ENCODE data around the gene GMDS. TPM values are rescaled to one million over a fixed set of nuclear protein-coding genes. Genes with fewer than 3 reads are reported as not detected.

GMDS gene
- total RNA-seq, 2 experiments from 2014 or later = 29.2 to 34.3 TPM

DNA sequence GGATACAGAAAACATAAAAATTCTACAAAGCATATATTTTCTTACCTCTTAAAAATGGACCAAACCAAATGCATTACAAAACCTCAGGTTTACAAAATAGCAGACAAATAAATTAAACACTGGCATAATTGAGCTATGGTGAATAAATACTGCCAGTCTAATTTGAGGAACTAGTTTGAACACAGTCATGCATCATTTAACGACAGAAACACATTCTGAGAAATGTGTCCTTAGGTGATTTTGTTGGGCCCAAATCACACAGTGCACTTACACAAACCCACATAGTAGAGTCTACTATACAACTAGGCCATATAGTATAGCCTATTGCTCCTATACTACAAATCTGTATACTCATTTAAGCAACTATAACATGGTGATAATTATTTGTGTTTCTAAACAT lies 420.1 kb downstream of the GMDS start:
- no peak overlapping the region for H3K4me3 Mint-ChIP-seq
- DNase-seq (no peak), ATAC-seq (ENCODE audit: low read depth) (no peak)
- H3K27me3 Mint-ChIP-seq = no peaks in the 10 kb centered on the region
- peaks cover 18% of the 10 kb centered on the region for H3K36me3 Mint-ChIP-seq
- H3K27ac Mint-ChIP-seq = no peak overlapping the region
- POLR2A ChIA-PET = no interaction called here
- H3K9me3 Mint-ChIP-seq = peaks cover 10% of the 10 kb centered on the region
- H3K4me1 Mint-ChIP-seq = no peaks in the 10 kb centered on the region

DNA sequence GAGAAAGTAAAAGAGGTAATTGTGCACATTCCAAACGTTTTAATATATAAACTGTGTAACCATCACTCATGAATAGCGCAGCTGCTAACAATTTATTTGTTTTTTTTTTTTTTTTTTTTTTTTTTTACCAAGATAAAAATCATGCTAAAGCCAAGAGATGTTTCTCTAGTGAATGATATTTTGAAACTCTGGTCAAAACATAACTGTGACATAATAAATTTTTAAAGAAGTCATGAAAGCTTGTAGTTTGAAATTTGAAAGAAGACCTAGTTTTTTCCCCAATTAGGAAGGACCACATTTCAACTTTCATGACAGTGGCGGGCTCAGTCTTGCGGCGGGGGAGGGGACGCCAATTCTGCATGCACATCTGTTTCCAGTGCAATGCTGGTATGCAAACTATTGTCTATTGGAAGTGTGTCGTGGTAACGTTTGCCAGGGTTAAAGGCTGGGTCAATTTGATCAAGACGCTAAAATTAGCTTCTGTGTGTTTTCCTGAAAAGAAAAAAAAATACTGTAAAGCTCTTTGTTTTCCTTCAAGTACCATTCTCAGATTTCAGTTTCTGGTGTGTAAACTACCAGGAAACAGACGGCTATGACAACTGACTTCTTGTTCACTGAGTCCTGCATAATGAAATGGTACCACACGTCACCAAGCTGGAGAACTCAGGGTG lies 423.8 kb downstream of the GMDS start:
- ATAC-seq (ENCODE audit: low read depth) (no peak), DNase-seq (no peak)
- Mint-ChIP-seq H3K36me3 (peaks cover under 1% of the 10 kb centered on the region), H3K4me3 (no peak overlapping the region), H3K27me3 (no peaks in the 10 kb centered on the region), H3K9me3 (no peaks in the 10 kb centered on the region), H3K4me1 (no peaks in the 10 kb centered on the region), H3K27ac (no peak overlapping the region)
- POLR2A ChIA-PET = no interaction called here

DNA sequence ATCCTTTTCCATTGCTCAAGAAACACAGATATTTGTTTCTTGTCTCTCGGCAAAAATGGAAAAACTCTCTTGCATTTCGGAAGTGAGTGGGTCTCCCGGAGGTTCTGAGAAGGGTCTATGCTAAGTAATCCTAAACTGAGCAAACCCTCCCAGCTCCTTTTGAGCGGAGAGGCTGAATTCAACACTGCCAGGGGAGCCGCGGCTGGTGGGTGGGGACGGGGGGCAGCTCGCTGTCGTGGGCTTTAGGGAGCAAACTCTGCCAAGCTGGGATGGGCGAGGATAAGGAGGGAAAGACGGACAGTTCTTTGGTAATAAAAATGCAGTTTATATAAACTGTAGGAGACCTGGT lies 424.3 kb downstream of the GMDS start:
- Mint-ChIP-seq H3K36me3 (no peaks in the 10 kb centered on the region), H3K27me3 (no peaks in the 10 kb centered on the region), H3K4me3 (no peak overlapping the region), H3K27ac (no peak overlapping the region), H3K9me3 (no peaks in the 10 kb centered on the region), H3K4me1 (no peaks in the 10 kb centered on the region)
- DNase-seq = no peak
- ATAC-seq (ENCODE audit: low read depth) = no peak
- POLR2A ChIA-PET = interaction anchor here (0.7 kb wide), 1 partner anchor 50 kb away, joined by 3 read pairs; no protein-coding TSS in a partner anchor

- POLR2A ChIA-PET = interaction anchor here (0.7 kb wide), 1 partner anchor 50 kb away, joined by 3 read pairs; no protein-coding TSS in a partner anchor
- Mint-ChIP-seq H3K27ac (no peak overlapping the region), H3K27me3 (no peaks in the 10 kb centered on the region), H3K36me3 (no peaks in the 10 kb centered on the region), H3K4me3 (no peak overlapping the region), H3K4me1 (no peaks in the 10 kb centered on the region), H3K9me3 (no peaks in the 10 kb centered on the region)
- no peak for DNase-seq
- no peak for ATAC-seq (ENCODE audit: low read depth)
These were observed 424.7 kb downstream of the GMDS start for GRCh38 chr6:1820714-1821113.

DNA sequence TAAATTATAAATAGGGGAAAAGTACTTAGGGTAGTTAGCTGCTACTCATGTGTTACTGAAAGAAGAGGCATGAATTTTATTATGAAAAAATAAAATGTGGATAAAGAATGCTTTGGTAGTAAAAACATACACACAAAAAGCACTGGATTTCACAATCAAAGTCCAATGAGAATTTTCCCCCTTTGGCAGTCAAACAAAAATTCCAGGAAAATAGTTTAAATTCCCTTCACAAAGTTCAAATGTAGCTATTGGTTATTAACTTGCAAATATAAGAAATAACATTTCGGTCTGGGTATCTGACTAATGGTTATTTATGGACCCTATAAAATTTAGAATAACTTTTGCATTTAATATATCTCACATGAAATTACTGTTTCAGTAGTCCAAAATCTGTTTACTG lies 425.2 kb downstream of the GMDS start:
- Mint-ChIP-seq H3K9me3 (no peaks in the 10 kb centered on the region), H3K4me1 (no peaks in the 10 kb centered on the region), H3K36me3 (no peaks in the 10 kb centered on the region), H3K27ac (no peak overlapping the region), H3K4me3 (no peak overlapping the region), H3K27me3 (no peaks in the 10 kb centered on the region)
- no peak for ATAC-seq (ENCODE audit: low read depth)
- POLR2A ChIA-PET = no interaction called here
- DNase-seq = no peak

DNA sequence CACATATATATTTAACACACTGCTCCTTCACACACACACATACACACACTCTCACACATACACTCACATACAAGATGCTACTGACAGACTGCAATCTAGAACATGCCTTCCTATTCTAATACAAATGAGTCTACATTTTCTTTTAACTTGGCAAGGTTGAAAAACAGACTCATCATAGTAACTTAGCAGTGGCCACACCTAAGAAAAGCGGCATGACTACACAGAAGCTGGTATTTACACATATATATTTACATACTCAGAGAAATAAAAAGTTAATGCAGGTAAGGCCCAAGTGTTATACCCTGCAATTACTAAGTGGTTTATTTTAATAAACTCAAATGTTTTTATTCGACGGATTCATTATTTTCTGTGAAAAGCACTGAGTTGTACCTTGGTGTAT lies 426.4 kb downstream of the GMDS start:
- Mint-ChIP-seq H3K27me3 (no peaks in the 10 kb centered on the region), H3K9me3 (no peaks in the 10 kb centered on the region), H3K4me3 (no peak overlapping the region), H3K4me1 (peaks cover 3% of the 10 kb centered on the region), H3K27ac (no peak overlapping the region), H3K36me3 (no peaks in the 10 kb centered on the region)
- POLR2A ChIA-PET = no interaction called here
- DNase-seq (no peak), ATAC-seq (ENCODE audit: low read depth) (no peak)

- Mint-ChIP-seq H3K27me3 (no peaks in the 10 kb centered on the region), H3K4me1 (peaks cover 5% of the 10 kb centered on the region), H3K9me3 (no peaks in the 10 kb centered on the region), H3K4me3 (no peak overlapping the region), H3K36me3 (no peaks in the 10 kb centered on the region), H3K27ac (no peak overlapping the region)
- DNase-seq (no peak), ATAC-seq (ENCODE audit: low read depth) (no peak)
- POLR2A ChIA-PET = no interaction called here
These were observed 428.2 kb downstream of the GMDS start for GRCh38 chr6:1817033-1817761.

DNA sequence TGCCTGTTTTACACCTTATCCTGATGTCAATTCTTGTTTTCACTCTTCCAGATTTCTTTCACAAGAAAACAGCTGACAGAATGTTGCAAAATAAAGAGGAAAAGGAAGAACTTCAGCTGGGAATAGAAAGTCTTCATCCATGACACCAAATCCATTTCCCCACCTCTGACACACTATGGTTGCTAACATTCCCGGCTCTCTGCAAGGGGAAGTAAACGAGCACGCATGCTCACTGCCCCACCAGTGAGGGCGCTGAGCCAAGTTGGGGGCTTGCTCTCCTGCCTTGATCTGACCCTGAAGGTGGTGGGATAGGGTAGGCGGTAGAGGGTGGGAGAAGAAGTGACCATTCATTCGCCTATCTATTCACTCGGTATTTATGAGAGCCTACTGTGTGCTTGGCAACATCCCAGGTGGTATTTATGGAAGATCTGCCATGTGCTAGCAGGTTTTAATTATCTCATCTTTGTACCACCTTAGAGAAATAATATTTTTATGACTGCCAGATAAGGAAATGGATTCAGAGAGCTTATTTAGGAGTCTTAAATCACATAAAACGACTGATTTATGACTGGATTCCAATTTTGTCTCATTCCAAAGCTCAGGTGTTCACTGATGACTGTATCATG lies 429.5 kb downstream of the GMDS start:
- POLR2A ChIA-PET = no interaction called here
- H3K36me3 Mint-ChIP-seq = no peaks in the 10 kb centered on the region
- DNase-seq = no peak
- ATAC-seq (ENCODE audit: low read depth) = no peak
- H3K9me3 Mint-ChIP-seq = no peaks in the 10 kb centered on the region
- H3K27me3 Mint-ChIP-seq = no peaks in the 10 kb centered on the region
- H3K4me3 Mint-ChIP-seq = no peak overlapping the region
- no peak overlapping the region for H3K27ac Mint-ChIP-seq
- H3K4me1 Mint-ChIP-seq = peaks cover 5% of the 10 kb centered on the region

DNA sequence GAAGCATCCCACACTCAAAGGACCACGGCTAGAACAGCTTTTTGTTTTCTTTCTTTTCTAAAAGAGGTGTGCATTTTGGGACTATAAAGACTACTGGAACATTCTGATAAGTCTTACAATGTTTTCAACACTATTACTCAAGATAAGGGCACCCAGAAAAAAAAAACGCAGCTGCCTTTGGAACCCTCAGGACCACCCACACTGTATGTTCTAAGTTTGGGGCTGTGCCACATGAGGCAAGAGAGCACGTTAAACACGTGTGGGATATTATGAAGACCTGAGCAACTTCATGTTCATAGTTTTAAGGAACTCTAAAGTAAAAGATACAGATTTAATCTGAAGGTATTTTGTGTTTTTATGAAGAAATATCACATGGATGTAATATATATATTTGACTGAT lies 431.1 kb downstream of the GMDS start:
- POLR2A ChIA-PET = no interaction called here
- Mint-ChIP-seq H3K27me3 (no peaks in the 10 kb centered on the region), H3K9me3 (no peaks in the 10 kb centered on the region), H3K36me3 (no peaks in the 10 kb centered on the region), H3K27ac (no peak overlapping the region), H3K4me1 (peaks cover 5% of the 10 kb centered on the region), H3K4me3 (no peak overlapping the region)
- no peak for ATAC-seq (ENCODE audit: low read depth)
- no peak for DNase-seq

GRCh38 chr6:1812487-1812886 lies 432.9 kb downstream of the GMDS start:
- POLR2A ChIA-PET = no interaction called here
- H3K27ac Mint-ChIP-seq = no peak overlapping the region
- no peak for DNase-seq
- no peak for ATAC-seq (ENCODE audit: low read depth)
- peaks cover 5% of the 10 kb centered on the region for H3K4me1 Mint-ChIP-seq
- no peaks in the 10 kb centered on the region for H3K27me3 Mint-ChIP-seq
- H3K9me3 Mint-ChIP-seq = no peaks in the 10 kb centered on the region
- no peaks in the 10 kb centered on the region for H3K36me3 Mint-ChIP-seq
- no peak overlapping the region for H3K4me3 Mint-ChIP-seq

GRCh38 chr6:1812034-1812433 lies 433.4 kb downstream of the GMDS start:
- Mint-ChIP-seq H3K9me3 (no peaks in the 10 kb centered on the region), H3K36me3 (no peaks in the 10 kb centered on the region)

GRCh38 chr6:1810880-1811279 lies 434.5 kb downstream of the GMDS start:
- DNase-seq = no peak
- Mint-ChIP-seq H3K36me3 (no peaks in the 10 kb centered on the region), H3K4me1 (peaks cover 5% of the 10 kb centered on the region), H3K9me3 (no peaks in the 10 kb centered on the region), H3K27ac (no peak overlapping the region), H3K4me3 (no peak overlapping the region), H3K27me3 (peaks cover 1% of the 10 kb centered on the region)
- POLR2A ChIA-PET = no interaction called here
- no peak for ATAC-seq (ENCODE audit: low read depth)

More at GRCh38 chr6:1812034-1812433, 433.4 kb downstream of the GMDS start:
- no peak overlapping the region for H3K27ac Mint-ChIP-seq
- H3K27me3 Mint-ChIP-seq = no peaks in the 10 kb centered on the region
- no peak overlapping the region for H3K4me3 Mint-ChIP-seq
- DNase-seq (no peak), ATAC-seq (ENCODE audit: low read depth) (no peak)
- POLR2A ChIA-PET = no interaction called here
- peaks cover 5% of the 10 kb centered on the region for H3K4me1 Mint-ChIP-seq

GRCh38 chr6:1809291-1809988 lies 436.0 kb downstream of the GMDS start:
- POLR2A ChIA-PET = no interaction called here
- no peak for ATAC-seq (ENCODE audit: low read depth)
- no peak for DNase-seq
- Mint-ChIP-seq H3K27me3 (peaks cover 2% of the 10 kb centered on the region), H3K36me3 (no peaks in the 10 kb centered on the region), H3K4me3 (no peak overlapping the region), H3K27ac (no peak overlapping the region), H3K9me3 (no peaks in the 10 kb centered on the region), H3K4me1 (peaks cover 5% of the 10 kb centered on the region)

Data from activated naive CD8-positive, alpha-beta T cell treated with anti-CD3 and anti-CD28 coated beads, Interleukin-2, amount 10 ng/mL, durations not matched to agents 7 days and 5 days (primary cell).